GM23338 (cell line): ENCODE data around the gene MINAR1.

ENCODE experiments used
- CREB1 ChIP-seq: fragments of 250-450 bp; sonication (Bioruptor Pico); IDR thresholded peaks from 2 replicates; pipeline ENCODE4 v1.5.0; 2020; ENCODE audit warnings: low read depth, mild to moderate bottlenecking, moderate library complexity
- ETS1 ChIP-seq: IDR thresholded peaks from 2 replicates; pipeline ENCODE4 v1.6.1; 2016; ENCODE audit warnings: antibody characterized with exemption
- EZH2 ChIP-seq: fragments of 200-600 bp; sonication (generic); IDR thresholded peaks from one replicate; pipeline ENCODE4 v1.8.0; 2017; ENCODE audit warnings: antibody characterized with exemption, mild to moderate bottlenecking, low read depth; ENCODE audit not compliant: unreplicated experiment
- EZH2phosphoT487 ChIP-seq: fragments of 200-600 bp; sonication (generic); IDR thresholded peaks from one replicate; pipeline ENCODE4 v1.8.1; 2018; ENCODE audit warnings: antibody characterized with exemption; ENCODE audit not compliant: unreplicated experiment
- JUNB ChIP-seq: IDR thresholded peaks from one replicate; pipeline ENCODE4 v1.6.1; 2016; ENCODE audit warnings: antibody characterized with exemption; ENCODE audit not compliant: unreplicated experiment
- POLR2AphosphoS5 ChIP-seq: IDR thresholded peaks from 2 replicates; pipeline ENCODE4 v1.6.1; 2016; ENCODE audit warnings: antibody characterized with exemption, low read depth
- STAT1 ChIP-seq: IDR thresholded peaks from one replicate; pipeline ENCODE4 v1.6.1; 2016; ENCODE audit warnings: antibody characterized with exemption; ENCODE audit not compliant: unreplicated experiment
- ZNF114 ChIP-seq: fragments of 250-450 bp; sonication (Bioruptor Pico); IDR thresholded peaks from 2 replicates; pipeline ENCODE4 v1.5.0; 2020; ENCODE audit warnings: mild to moderate bottlenecking, moderate library complexity
- ZNF331 ChIP-seq: fragments of 250-450 bp; sonication (Bioruptor Pico); IDR thresholded peaks from 2 replicates; pipeline ENCODE4 v1.5.0; 2020; ENCODE audit warnings: low read depth, mild to moderate bottlenecking, moderate library complexity
- ZNF462 ChIP-seq: fragments of 250-450 bp; sonication (Bioruptor Pico); IDR thresholded peaks from 2 replicates; pipeline ENCODE4 v1.5.0; 2020; ENCODE audit warnings: mild to moderate bottlenecking, moderate library complexity
- TF ChIP-seq, protein P1 (sequence below), 2 experiments: fragments of 200-600 bp in 1 of 2; sonication (generic) in 1 of 2; conservative IDR thresholded peaks; 2 replicates each; pipeline versions ENCODE4 v1.5.1 to v1.6.1; 2016 to 2017; ENCODE audit warnings: antibody characterized with exemption in 2 of 2, low read depth in 2 of 2, mild to moderate bottlenecking in 2 of 2, moderate library complexity in 1 of 2
- TF ChIP-seq, protein P2 (sequence below): IDR thresholded peaks from one replicate; pipeline ENCODE4 v1.6.1; 2018; ENCODE audit warnings: antibody characterized with exemption; ENCODE audit not compliant: unreplicated experiment

DNA sequence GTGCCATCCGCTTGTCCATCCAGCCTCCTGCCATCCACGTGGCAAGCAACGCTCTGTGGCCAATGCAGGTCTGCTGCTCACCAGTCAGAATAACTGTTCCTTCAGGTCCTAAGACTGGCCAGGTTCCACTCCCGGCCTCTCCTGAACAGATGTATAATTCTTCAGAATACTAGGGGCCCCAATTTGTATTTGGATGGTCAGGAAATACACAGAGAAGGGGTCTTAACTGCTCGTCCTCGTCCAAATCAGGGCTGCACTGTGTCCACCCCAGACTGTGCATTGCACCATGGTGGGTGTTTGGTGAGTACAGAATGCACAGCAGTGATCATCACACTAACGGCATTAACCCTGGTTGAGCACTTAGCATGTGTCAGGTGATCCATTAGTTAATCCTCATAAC is 46.0 kb downstream of the MINAR1 start:
- TF ChIP-seq EZH2 (no peak), POLR2AphosphoS5 (no peak), ETS1 (no peak), EZH2phosphoT487 (no peak), JUNB (no peak), ZNF331 (CRISPR knock-in tag) (no peak), CREB1 (CRISPR knock-in tag) (no peak), ZNF462 (CRISPR knock-in tag) (no peak), STAT1 (no peak), ZNF114 (CRISPR knock-in tag) (no peak)
- TF ChIP-seq, protein P1, sequence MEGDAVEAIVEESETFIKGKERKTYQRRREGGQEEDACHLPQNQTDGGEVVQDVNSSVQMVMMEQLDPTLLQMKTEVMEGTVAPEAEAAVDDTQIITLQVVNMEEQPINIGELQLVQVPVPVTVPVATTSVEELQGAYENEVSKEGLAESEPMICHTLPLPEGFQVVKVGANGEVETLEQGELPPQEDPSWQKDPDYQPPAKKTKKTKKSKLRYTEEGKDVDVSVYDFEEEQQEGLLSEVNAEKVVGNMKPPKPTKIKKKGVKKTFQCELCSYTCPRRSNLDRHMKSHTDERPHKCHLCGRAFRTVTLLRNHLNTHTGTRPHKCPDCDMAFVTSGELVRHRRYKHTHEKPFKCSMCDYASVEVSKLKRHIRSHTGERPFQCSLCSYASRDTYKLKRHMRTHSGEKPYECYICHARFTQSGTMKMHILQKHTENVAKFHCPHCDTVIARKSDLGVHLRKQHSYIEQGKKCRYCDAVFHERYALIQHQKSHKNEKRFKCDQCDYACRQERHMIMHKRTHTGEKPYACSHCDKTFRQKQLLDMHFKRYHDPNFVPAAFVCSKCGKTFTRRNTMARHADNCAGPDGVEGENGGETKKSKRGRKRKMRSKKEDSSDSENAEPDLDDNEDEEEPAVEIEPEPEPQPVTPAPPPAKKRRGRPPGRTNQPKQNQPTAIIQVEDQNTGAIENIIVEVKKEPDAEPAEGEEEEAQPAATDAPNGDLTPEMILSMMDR (conservative IDR thresholded peaks at IDR 0.05; ENCODE audit: low read depth in 2 of 2), result no peak
- TF ChIP-seq, protein P2, sequence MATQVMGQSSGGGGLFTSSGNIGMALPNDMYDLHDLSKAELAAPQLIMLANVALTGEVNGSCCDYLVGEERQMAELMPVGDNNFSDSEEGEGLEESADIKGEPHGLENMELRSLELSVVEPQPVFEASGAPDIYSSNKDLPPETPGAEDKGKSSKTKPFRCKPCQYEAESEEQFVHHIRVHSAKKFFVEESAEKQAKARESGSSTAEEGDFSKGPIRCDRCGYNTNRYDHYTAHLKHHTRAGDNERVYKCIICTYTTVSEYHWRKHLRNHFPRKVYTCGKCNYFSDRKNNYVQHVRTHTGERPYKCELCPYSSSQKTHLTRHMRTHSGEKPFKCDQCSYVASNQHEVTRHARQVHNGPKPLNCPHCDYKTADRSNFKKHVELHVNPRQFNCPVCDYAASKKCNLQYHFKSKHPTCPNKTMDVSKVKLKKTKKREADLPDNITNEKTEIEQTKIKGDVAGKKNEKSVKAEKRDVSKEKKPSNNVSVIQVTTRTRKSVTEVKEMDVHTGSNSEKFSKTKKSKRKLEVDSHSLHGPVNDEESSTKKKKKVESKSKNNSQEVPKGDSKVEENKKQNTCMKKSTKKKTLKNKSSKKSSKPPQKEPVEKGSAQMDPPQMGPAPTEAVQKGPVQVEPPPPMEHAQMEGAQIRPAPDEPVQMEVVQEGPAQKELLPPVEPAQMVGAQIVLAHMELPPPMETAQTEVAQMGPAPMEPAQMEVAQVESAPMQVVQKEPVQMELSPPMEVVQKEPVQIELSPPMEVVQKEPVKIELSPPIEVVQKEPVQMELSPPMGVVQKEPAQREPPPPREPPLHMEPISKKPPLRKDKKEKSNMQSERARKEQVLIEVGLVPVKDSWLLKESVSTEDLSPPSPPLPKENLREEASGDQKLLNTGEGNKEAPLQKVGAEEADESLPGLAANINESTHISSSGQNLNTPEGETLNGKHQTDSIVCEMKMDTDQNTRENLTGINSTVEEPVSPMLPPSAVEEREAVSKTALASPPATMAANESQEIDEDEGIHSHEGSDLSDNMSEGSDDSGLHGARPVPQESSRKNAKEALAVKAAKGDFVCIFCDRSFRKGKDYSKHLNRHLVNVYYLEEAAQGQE, result no peak
